Stimulated activated CD4-positive, alpha-beta T cell treated with anti-CD3 and anti-CD28 coated beads, Interleukin-2, amount 100 ng/mL, for 24 hours (primary cell): Measurements from ENCODE around the gene MGST3.
A peak's percentile ranks its signal among the peaks of the same experiment; 100 is the strongest.
"Not testable (repeated sequence)": the region's sequence is repeated elsewhere in the genome, so short reads cannot be mapped to it uniquely, and the experiment has no call there.

Experiments used
- DNase-seq, 2 donors: peaks; one replicate each; pipeline ENCODE4 v3.0.0-alpha.2; 2020

Gene MGST3

GRCh38 chr1:165629848-165630628 is 996 bp upstream of the MGST3 start:
- no peak for DNase-seq

DNA sequence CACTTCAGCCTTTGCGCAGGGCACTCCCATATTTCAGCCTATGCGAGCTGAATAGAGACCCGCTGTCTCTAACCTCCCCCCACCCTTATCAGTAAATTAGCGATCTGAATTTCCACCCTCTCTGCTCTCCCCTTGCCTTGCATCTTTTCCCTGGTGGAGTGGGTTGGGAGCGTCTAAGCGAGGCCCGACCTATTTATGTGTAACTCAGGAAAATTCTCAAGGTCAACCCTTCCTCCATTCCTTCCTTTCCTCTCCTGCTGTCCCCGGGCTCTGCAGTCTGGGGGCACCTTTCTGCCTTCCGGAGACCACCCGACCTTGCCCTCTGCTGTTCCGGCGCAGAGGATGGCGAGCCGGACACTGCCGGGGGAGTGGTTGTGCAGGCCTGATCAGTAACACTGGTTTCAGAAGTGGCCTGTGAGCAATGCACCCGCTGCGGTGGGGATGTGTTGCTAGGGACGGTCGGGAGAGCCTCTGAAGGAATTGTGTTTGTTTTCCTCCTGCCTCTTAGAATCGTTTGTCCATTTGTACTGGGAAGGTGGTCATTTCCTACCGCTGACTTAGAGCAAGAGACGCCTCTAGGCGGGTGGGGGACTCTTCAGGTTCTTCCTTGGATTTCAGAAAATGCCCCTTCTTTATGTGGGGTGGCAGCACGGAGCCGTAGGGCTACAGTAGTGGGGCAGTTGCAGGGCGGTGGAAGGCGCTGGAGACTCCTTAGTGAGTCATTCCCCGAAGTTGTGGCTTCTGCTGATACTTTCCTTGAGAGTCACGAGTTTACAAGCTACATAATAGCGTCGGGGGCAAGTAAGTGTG is 513 bp downstream of the MGST3 start:
- peak; percentile 50 to 60 for DNase-seq

- DNase-seq, result no peak
Observed at GRCh38 chr1:165632152-165632469, 1.1 kb downstream of the MGST3 start.

DNA sequence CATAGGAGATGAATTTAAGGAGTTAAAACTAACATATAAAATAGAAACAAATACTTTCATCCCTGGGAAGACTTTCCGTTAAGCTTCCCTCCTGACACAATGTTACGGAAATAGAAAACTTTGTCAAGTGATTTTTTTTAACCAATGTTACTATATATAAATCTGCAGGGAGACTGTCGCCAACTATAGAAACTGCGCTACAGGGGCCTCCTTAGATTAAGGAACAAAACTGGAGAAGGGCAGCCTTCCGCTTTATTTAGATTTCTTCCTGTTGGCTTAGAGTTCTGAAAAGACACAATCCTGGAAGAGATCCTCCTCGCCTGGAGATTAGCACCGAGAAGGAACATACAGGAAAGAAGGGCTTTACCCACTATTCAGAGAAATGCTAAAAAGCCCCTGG is 1.5 kb downstream of the MGST3 start:
- DNase-seq, result no peak

GRCh38 chr1:165633614-165634013 is 2.6 kb downstream of the MGST3 start:
- DNase-seq, result no peak

- DNase-seq, result no peak
Observed at GRCh38 chr1:165634154-165634921, 3.3 kb downstream of the MGST3 start.

DNA sequence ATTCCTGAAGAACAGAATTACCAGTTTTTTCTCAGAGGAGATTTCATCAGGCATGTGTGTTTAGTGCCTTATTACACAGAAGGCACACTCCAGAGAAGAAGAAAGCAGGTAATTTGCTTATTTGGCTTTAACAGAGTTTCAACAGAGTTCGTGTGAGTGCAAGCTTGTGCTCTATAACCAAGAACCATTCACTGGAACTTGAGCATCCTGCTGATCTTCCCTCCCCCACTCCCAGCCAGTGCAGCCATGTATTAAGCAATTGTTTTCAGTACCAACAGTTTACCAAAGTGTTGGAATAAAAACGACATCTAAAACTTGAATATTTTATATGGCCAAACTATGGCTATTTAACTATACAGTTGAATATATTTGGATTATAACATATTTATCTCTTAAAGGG is 4.3 kb downstream of the MGST3 start:
- DNase-seq, result no peak

DNA sequence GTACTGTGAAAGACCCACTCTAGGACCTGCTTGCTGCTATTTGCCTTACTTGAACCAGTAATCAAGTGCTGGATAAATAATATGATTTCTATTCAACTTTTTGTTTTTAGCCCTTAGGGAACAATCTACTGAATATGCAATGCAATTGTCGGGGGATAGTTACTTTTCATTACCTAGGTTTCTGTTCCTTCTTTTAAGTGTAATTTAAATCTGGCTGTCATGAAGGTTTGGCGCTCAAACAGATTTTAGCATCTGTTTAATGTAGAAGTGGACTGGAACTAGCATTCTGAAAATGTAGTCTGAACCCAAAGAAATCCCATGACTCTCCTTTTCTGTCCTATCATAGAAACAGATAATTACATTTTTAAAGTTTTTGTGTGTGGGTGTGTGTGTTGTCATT is 4.8 kb downstream of the MGST3 start:
- no peak for DNase-seq

DNA sequence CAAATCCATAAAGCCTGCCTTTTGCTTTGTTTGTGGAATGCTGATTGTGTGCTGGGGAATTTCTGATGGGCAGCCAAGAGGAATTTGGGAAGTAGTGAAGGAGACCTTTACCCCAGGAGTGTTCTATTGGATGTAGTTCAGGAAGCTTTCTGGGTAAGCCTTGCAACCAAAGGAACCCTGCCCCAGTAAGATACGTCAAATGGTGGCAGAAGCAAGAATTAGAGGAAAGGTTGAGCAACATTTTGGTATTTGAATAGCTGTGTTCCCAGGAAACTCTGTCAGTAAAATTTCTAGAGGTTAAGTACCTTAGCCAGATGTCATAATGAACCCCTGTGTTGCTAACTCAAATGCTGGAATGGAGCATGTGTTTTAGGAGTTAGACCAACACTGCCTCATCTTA is 6.4 kb downstream of the MGST3 start:
- DNase-seq, result no peak

- DNase-seq, result not testable (repeated sequence)
Observed at GRCh38 chr1:165638211-165638610, 7.2 kb downstream of the MGST3 start.

DNA sequence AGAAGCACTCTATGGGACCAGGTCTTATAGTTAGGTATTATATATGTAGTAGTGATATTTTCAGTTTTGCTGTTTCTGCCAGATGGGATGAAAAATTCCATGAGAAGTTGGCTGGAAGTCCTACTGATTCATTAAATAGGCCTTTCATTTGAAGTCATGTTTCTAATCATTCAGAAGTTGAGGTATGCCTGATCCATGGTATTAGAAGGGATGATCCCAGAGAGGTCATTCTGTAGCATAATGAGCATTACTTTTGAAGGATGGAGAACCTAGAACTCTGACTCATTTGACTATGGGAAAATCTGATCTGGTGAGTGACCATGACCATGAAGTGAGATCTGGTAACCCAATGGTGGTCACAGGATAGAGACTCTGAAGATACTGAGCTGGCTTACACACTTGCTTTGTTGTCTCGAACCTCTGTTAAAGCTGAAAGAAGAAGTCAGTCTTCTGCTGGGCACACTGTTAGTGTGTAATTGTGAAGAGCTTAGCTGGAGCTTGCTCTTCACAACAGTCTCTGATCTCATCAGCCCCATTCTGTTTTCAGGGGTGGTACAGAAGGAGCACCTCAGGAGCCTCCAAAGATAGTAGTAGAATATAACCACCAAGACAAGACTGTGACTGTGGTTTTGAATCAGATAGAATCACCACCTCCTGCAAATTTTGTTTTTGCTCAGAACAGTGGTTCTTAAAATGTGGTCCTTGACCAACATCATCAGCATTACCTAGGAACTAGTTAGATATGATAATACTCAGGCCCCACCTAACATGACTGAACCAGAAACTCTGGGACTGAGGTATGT is 9.0 kb downstream of the MGST3 start:
- DNase-seq, result no peak

- DNase-seq, result no peak
Observed at GRCh38 chr1:165641231-165641987, 10.4 kb downstream of the MGST3 start.

- DNase-seq, result no peak
Observed at GRCh38 chr1:165644064-165644735, 13.2 kb downstream of the MGST3 start.

GRCh38 chr1:165645654-165646366 is 14.8 kb downstream of the MGST3 start:
- peak in 1 of 2 donors; percentile 20 for DNase-seq

- DNase-seq, result no peak
Observed at GRCh38 chr1:165647517-165647916, 16.5 kb downstream of the MGST3 start.

DNA sequence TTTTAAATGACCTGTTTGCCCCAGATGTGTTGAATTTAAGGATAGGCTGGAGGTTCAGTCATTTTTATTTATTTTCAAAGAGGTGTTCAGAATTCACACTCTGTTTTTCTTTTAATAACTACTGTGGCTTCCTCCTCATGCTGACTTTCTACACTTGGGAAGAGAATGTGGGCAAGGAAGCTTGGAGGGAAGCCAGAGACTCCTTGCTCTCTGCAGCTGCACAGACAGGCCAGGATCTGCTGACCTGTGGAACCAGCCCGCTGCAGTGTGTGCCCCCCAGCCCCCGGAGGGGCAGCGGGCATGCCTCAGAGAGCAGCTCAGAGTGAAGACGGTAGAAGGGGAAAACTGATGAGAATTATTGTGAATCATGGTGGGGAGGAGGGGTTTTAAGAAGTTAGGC is 16.9 kb downstream of the MGST3 start:
- DNase-seq, result no peak

- DNase-seq, result no peak
Observed at GRCh38 chr1:165648919-165649572, 18.0 kb downstream of the MGST3 start.

DNA sequence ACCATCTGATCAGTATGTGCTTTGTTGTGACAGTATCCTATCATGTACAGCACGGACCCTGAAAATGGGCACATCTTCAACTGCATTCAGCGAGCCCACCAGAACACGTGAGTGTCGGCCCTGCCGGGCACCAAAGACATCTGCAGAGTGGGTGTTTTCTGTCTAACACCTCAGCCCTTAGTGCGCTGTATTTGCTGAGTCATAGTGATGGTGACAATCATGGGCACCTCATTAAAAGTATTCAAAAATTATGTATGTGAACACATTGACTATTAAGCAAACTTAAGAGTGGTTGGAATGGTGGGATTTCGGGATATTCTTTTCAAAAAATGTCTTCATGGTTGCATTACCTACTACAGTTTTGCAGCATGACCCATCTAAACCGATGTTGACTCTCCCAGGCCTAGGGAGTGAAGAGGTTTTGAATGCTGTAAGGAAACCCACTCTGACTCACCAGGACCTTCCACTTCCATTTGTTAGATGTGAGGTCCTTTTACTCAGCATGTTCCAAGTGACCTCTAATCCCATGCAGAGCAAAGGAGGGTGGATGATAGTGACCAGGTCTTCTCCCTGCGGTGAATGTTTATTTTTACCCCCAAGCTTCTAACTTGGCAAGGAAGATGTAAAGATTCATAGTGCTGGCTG is 20.1 kb downstream of the MGST3 start:
- DNase-seq, result no peak

DNA sequence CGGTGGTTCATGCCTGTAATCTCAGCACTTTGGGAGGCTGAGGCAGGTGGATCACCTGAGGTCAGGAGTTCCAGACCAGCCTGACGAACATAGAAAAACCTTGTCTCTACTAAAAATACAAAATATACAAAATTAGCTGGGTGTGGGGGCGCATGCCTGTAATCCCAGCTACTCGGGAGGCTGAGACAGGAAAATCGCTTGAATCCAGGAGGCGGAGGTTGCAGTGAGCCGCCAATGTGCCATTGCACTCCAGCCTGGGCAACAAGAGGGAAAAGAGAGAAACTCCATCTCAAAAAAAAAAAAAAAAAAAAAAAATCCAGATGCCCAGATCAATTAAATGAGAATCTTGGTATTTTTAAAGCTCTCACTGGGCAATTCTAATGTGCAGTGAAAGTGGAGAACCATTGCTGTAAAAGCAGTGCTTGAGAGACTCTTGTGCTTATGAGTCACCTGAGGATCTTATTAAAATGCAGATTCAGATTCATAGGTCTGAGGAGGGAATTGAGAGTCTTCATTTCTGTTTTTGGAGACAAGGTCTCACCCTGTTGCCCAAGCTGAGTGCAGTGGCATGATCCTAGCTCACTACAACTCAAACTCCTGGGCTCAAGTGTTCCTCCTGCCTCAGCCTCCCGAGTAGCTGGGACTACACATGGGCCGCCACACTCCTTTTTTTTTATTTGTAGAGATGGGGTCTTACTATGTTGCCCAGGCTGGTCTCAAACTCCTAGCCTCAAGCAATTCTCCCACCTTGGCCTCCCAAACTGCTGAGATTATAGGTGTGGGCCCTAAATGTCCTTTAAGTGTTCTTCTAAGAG is 27.9 kb downstream of the MGST3 start:
- not testable (repeated sequence) for DNase-seq
